OCI-LY1 (cell line): ENCODE results near the gene TRAFD1.
"Not testable (repeated sequence)": the region's sequence is repeated elsewhere in the genome, so short reads cannot be mapped to it uniquely, and the experiment has no call there.

Experiments
- H2AFZ ChIP-seq: fragments of 200-600 bp; sonication (generic), shearing (Covaris generic); 2 replicates; pipeline ENCODE4 v1.6.0; 2014; ENCODE audit warnings: antibody characterized with exemption, mild to moderate bottlenecking, low read length
- H3F3A ChIP-seq: fragments of 200-600 bp; sonication (generic), shearing (Covaris generic); 2 replicates; pipeline ENCODE4 v1.6.0; 2014; ENCODE audit warnings: mild to moderate bottlenecking, antibody characterized with exemption, low read length, moderate library complexity; ENCODE audit not compliant: insufficient read depth
- H3K27ac ChIP-seq: fragments of 200-600 bp; sonication (generic); 2 replicates; pipeline ENCODE4 v1.5.1; 2014; ENCODE audit warnings: low read length, mixed run types, mild to moderate bottlenecking, low read depth; ENCODE audit not compliant: poor library complexity, severe bottlenecking
- H3K27me3 ChIP-seq: fragments of 200-600 bp; sonication (generic); 2 replicates; pipeline ENCODE4 v1.6.0; 2014; ENCODE audit warnings: antibody characterized with exemption, mild to moderate bottlenecking, low read length, moderate library complexity; ENCODE audit not compliant: insufficient read depth
- H3K36me3 ChIP-seq: fragments of 200-600 bp; sonication (generic); 2 replicates; pipeline ENCODE4 v1.6.1; 2014; ENCODE audit warnings: mild to moderate bottlenecking, antibody characterized with exemption, low read length, moderate library complexity, mixed read lengths; ENCODE audit not compliant: insufficient read depth
- H3K4me1 ChIP-seq: fragments of 200-600 bp; sonication (generic); 2 replicates; pipeline ENCODE4 v1.5.1; 2014; ENCODE audit warnings: mild to moderate bottlenecking, low read length, moderate library complexity; ENCODE audit not compliant: insufficient read depth, severe bottlenecking
- H3K4me2 ChIP-seq: fragments of 200-600 bp; sonication (generic), shearing (Covaris generic); 2 replicates; pipeline ENCODE4 v1.6.1; 2014; ENCODE audit warnings: low read length
- H3K4me3 ChIP-seq: fragments of 200-600 bp; sonication (generic); 2 replicates; pipeline ENCODE4 v1.5.1; 2014; ENCODE audit warnings: low read length, low read depth, mild to moderate bottlenecking, mixed read lengths; ENCODE audit not compliant: poor library complexity, severe bottlenecking
- H3K79me2 ChIP-seq: fragments of 200-600 bp; shearing (Covaris generic); 2 replicates; pipeline ENCODE4 v1.6.1; 2016; ENCODE audit warnings: mixed run types, low read length, mixed read lengths; ENCODE audit not compliant: insufficient read depth
- H3K9ac ChIP-seq: fragments of 200-600 bp; sonication (generic), shearing (Covaris generic); 2 replicates; pipeline ENCODE4 v1.6.1; 2014; ENCODE audit warnings: mild to moderate bottlenecking, low read length, mixed read lengths
- H3K9me2 ChIP-seq: fragments of 200-600 bp; sonication (generic), shearing (Covaris generic); 2 replicates; pipeline ENCODE4 v1.6.1; 2014; ENCODE audit warnings: low read depth, mild to moderate bottlenecking, low read length, mixed read lengths
- H3K9me3 ChIP-seq: fragments of 200-600 bp; shearing (Covaris generic); 2 replicates; pipeline ENCODE4 v1.6.1; 2014; ENCODE audit warnings: low read length, mixed read lengths
- H4K20me1 ChIP-seq: fragments of 200-600 bp; sonication (generic), shearing (Covaris generic); 2 replicates; pipeline ENCODE4 v1.6.0; 2016; ENCODE audit warnings: mild to moderate bottlenecking, low read length; ENCODE audit not compliant: insufficient read depth
- EZH2 ChIP-seq: fragments of 200-600 bp; sonication (generic), shearing (Covaris generic); IDR thresholded peaks from 2 replicates; pipeline ENCODE4 v1.8.0; 2017; ENCODE audit warnings: borderline replicate concordance, mixed run types, mild to moderate bottlenecking, antibody characterized with exemption, low read length, moderate library complexity, mixed read lengths
- TF ChIP-seq, protein P1 (sequence below): fragments of 200-600 bp; sonication (generic), shearing (Covaris generic); IDR thresholded peaks from 2 replicates; pipeline ENCODE4 v1.5.1; 2017; ENCODE audit warnings: mild to moderate bottlenecking, antibody characterized with exemption, low read length, moderate library complexity, mixed read lengths

TRAFD1 gene

DNA sequence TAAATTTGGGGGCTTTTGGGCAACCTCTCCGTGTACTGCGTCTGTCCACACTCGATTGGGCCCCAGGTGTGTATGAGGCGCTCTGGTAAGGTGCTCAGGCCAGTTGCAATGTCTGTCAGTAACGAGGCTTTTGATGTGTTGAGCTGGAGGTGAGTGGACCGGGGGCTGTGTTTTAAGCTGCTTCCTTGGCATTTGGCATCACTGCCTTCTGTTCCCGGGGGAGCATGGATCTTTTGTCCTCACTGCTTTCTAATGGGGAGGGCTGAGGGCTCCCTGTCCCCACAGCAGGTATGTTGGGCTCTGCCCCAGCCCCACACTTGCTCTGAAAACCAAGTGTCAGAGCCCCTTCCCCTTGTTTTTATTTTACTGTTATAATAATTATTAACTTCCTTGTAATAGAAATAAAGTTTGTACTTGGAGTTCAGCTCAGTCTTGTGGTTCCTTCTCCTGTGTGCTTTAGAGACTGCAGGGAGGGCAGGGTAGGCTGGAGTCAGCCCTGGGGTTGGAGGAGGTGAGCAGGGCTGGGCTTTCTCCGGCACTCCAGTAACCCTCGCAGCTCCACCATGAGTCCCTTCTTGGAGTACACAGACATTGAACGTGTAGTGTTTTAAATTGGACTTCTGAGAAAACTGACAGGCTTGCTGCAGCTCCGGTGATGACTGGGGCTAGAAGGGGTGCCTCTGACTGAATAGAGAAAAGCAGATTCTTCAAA lies 28.0 kb downstream of the TRAFD1 start:
- no peak for TF ChIP-seq EZH2
- TF ChIP-seq, protein P1, sequence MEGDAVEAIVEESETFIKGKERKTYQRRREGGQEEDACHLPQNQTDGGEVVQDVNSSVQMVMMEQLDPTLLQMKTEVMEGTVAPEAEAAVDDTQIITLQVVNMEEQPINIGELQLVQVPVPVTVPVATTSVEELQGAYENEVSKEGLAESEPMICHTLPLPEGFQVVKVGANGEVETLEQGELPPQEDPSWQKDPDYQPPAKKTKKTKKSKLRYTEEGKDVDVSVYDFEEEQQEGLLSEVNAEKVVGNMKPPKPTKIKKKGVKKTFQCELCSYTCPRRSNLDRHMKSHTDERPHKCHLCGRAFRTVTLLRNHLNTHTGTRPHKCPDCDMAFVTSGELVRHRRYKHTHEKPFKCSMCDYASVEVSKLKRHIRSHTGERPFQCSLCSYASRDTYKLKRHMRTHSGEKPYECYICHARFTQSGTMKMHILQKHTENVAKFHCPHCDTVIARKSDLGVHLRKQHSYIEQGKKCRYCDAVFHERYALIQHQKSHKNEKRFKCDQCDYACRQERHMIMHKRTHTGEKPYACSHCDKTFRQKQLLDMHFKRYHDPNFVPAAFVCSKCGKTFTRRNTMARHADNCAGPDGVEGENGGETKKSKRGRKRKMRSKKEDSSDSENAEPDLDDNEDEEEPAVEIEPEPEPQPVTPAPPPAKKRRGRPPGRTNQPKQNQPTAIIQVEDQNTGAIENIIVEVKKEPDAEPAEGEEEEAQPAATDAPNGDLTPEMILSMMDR, result no peak
- H3K4me1 ChIP-seq, result no peaks in the 10 kb centered on the region
- H4K20me1 ChIP-seq, result no peaks in the 10 kb centered on the region
- no peak overlapping the region for H3K27ac ChIP-seq
- H3K79me2 ChIP-seq, result no peaks in the 10 kb centered on the region
- H3K9ac ChIP-seq, result no peak overlapping the region
- no peaks in the 10 kb centered on the region for H3F3A ChIP-seq
- H2AFZ ChIP-seq, result no peak overlapping the region
- H3K4me3 ChIP-seq, result no peak overlapping the region
- no peaks in the 10 kb centered on the region for H3K9me3 ChIP-seq
- no peaks in the 10 kb centered on the region for H3K9me2 ChIP-seq
- H3K36me3 ChIP-seq, result peaks cover 55% of the 10 kb centered on the region
- no peaks in the 10 kb centered on the region for H3K27me3 ChIP-seq
- H3K4me2 ChIP-seq, result no peak overlapping the region

DNA sequence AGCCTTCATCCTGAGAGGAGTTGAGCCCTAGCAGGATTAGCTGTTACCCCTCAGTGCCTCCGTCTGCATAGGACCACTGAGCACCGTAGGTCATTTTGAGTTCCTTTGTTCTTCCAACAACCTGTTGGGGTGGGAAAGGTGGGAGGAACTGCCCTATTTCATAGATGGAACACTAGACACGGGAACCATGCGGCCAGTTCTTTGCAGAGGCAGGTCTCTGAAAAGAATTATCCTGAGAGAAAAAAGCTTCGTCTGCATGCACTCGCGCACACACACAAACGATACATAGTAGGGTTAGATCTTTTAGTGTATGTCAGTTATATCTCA lies 28.5 kb downstream of the TRAFD1 start:
- Histone ChIP-seq H3K9ac (no peak overlapping the region), H3K79me2 (no peaks in the 10 kb centered on the region)

DNA sequence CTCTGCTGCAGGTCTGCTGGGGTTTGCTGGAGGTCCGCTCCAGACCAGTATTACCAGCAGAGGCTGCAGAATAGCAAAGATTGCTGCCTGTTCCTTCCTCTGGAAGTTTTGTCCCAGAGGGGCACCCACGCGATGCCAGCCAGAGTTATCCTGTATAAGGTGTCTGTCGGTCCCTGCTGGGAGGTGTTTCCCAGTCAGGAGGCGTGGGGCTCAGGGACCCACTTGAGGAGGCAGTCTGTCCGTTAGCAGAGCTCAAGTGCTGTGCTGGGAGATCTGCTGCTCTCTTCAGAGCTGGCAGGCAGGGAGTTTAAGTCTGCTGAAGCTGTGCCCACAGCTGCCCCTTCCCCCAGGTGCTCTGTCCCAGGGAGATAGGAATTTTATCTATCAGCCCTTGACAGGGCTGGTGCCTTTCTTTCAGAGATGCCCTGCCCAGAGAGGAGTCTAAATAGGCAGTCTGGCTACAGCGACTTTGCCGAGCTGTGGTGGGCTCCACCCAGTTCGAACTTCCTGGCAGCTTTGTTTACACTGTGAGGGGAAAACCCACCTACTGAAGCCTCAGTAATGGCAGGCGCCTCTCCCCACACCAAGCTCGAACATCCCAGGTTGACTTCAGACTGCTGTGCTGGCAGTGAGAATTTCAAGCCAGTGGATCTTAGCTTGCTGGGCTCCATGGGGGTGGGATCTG lies 33.2 kb downstream of the TRAFD1 start:
- not testable (repeated sequence) for H3K27ac ChIP-seq, H3K79me2 ChIP-seq, H3K27me3 ChIP-seq, H2AFZ ChIP-seq, H3F3A ChIP-seq, H3K4me1 ChIP-seq, H3K9me3 ChIP-seq, H3K4me2 ChIP-seq, H3K9me2 ChIP-seq, H3K4me3 ChIP-seq, H3K9ac ChIP-seq, H4K20me1 ChIP-seq
- H3K36me3 ChIP-seq, result peaks cover 58% of the 10 kb centered on the region

More for the DNA sequence above, 28.5 kb downstream of the TRAFD1 start:
- Histone ChIP-seq H4K20me1 (no peaks in the 10 kb centered on the region), H3K4me1 (no peaks in the 10 kb centered on the region), H3K9me3 (no peaks in the 10 kb centered on the region), H3K4me3 (no peak overlapping the region), H3K4me2 (no peak overlapping the region), H3K36me3 (peaks cover 55% of the 10 kb centered on the region), H3K27ac (no peak overlapping the region), H3K9me2 (no peaks in the 10 kb centered on the region), H3F3A (no peaks in the 10 kb centered on the region), H3K27me3 (no peaks in the 10 kb centered on the region), H2AFZ (no peak overlapping the region)
- no peak for TF ChIP-seq EZH2
- TF ChIP-seq, protein P1, result no peak

DNA sequence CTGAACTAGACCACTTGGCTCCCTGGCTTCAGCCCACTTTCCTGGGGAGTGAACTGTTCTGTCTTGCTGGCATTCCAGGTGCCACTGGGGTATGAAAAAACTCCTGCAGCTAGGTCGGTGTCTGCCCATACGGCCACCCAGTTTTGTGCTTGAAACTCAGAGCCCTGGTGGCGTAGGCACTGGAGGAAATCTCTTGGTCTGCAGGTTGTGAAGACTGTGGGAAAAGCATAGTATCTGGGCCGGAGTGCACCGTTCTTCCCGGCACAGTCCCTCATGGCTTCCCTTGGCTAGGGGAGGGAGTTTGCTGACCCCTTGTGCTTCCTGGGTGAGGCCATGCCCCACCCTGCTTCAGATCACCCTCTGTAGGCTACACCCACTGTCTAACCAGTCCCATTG lies 33.8 kb downstream of the TRAFD1 start:
- H3K27ac ChIP-seq, result no peak overlapping the region
- no peak overlapping the region for H3K4me3 ChIP-seq
- no peaks in the 10 kb centered on the region for H3K79me2 ChIP-seq
- H3K9me3 ChIP-seq, result no peaks in the 10 kb centered on the region
- H3K4me2 ChIP-seq, result no peak overlapping the region
- H3F3A ChIP-seq, result no peaks in the 10 kb centered on the region
- H4K20me1 ChIP-seq, result no peaks in the 10 kb centered on the region
- no peak overlapping the region for H3K9ac ChIP-seq
- no peaks in the 10 kb centered on the region for H3K9me2 ChIP-seq
- no peaks in the 10 kb centered on the region for H3K27me3 ChIP-seq
- TF ChIP-seq, protein P1, result no peak
- no peak for TF ChIP-seq EZH2
- no peaks in the 10 kb centered on the region for H3K4me1 ChIP-seq
- H2AFZ ChIP-seq, result no peak overlapping the region
- peaks cover 54% of the 10 kb centered on the region for H3K36me3 ChIP-seq
